ENCODE data around the gene DCUN1D2. TPM values are rescaled to one million over a fixed set of nuclear protein-coding genes. Genes with fewer than 3 reads are reported as not detected.

Gene DCUN1D2
- total and polyA plus RNA-seq, 3 donors from 2014 or later, result 16.3 to 78.5 (median 65.9) TPM

DNA sequence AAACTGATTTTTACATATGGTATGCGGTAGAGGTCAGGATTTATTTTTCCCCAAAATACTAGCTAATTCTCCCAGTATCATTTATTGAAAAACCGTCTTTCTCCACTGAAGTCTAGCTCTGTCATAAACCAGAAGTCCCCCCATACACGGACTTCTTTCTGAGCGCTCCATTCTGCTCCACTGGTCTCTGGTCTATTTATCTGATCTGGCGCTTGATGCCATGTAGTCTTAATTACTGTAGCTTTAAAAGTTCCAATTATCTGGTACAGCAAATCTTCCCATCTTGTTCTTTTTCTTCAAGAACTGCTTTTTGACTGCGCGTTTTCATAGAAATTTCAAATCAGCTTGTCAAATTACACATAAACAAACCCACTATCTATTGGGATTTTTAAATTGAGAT is 13.7 kb downstream of the DCUN1D2 start:
- Histone ChIP-seq H3K4me3 (no peak overlapping the region), H3K4me1 (no peaks in the 10 kb centered on the region), H3K36me3 (ENCODE audit: low read depth, missing control alignments) (no peaks in the 10 kb centered on the region), H3K27ac (no peak overlapping the region), H3K27me3 (no peaks in the 10 kb centered on the region), H3K9me3 (no peaks in the 10 kb centered on the region)
- WGBS, 2 donors, result 90 to 97% methylated on average over 7 of the region's 7 CpGs
- no peak for DNase-seq
- TF ChIP-seq POLR2A (IDR thresholded peaks at IDR 0.05), result no peak
- TF ChIP-seq, protein P1, sequence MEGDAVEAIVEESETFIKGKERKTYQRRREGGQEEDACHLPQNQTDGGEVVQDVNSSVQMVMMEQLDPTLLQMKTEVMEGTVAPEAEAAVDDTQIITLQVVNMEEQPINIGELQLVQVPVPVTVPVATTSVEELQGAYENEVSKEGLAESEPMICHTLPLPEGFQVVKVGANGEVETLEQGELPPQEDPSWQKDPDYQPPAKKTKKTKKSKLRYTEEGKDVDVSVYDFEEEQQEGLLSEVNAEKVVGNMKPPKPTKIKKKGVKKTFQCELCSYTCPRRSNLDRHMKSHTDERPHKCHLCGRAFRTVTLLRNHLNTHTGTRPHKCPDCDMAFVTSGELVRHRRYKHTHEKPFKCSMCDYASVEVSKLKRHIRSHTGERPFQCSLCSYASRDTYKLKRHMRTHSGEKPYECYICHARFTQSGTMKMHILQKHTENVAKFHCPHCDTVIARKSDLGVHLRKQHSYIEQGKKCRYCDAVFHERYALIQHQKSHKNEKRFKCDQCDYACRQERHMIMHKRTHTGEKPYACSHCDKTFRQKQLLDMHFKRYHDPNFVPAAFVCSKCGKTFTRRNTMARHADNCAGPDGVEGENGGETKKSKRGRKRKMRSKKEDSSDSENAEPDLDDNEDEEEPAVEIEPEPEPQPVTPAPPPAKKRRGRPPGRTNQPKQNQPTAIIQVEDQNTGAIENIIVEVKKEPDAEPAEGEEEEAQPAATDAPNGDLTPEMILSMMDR (IDR thresholded peaks at IDR 0.05), result no peak
- intact Hi-C loops (cut with DNase I; ENCODE audit: low total_unique reads), result no loop called here

DNA sequence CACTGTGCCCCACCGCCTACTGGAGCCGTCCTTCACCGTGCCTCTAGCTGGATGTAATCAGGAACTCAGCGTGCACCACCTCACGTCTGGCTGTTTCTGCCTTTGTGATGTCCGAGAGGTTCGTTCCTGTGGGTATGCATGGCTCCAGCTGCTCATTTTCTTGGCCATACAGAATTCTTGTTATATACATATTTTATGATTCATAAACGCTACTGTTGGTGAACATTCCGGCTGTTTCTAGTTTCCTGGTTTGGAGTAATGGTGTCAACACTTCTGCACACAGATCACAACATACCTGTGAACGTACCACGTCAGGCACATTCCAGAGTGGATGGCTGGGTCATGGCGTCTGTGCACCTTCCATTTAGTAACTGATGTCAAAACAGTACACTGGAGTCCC is 14.6 kb downstream of the DCUN1D2 start:
- 93 to 97% methylated on average over 12 of the region's 12 CpGs for WGBS, 2 donors
- no peak for DNase-seq

DNA sequence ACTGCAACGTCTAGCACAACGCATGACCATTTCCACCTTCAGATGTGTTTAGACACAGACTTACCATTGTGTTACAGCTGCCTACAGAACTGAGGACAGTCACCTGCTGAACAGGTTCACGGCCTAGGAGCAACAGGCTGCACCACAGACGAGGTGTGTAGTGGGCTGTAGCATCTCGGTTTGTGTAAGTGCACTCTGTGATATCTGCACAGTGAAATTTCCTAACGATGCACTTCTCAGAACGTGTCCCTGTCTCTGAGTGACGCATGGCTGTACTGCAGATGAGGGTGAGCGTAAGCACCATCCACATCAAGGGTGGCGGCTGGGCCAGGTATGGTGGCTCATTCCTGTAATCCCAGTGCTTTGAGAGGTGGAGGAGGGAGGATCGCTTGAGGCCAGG is 15.2 kb downstream of the DCUN1D2 start:
- H3K4me3 ChIP-seq, result no peak overlapping the region
- H3K36me3 ChIP-seq (ENCODE audit: low read depth, missing control alignments), result no peaks in the 10 kb centered on the region
- no peaks in the 10 kb centered on the region for H3K9me3 ChIP-seq
- no peak for DNase-seq
- intact Hi-C loops (cut with DNase I; ENCODE audit: low total_unique reads), result no loop called here
- TF ChIP-seq, protein P1 (IDR thresholded peaks at IDR 0.05), result no peak
- no peak for TF ChIP-seq POLR2A (IDR thresholded peaks at IDR 0.05)
- H3K27ac ChIP-seq, result no peak overlapping the region
- 96 to 98% methylated on average over 11 of the region's 11 CpGs for WGBS, 2 donors
- H3K4me1 ChIP-seq, result no peaks in the 10 kb centered on the region
- no peaks in the 10 kb centered on the region for H3K27me3 ChIP-seq

More for the DNA sequence above, 14.6 kb downstream of the DCUN1D2 start:
- TF ChIP-seq, protein P1 (IDR thresholded peaks at IDR 0.05), result no peak
- no peak for TF ChIP-seq POLR2A (IDR thresholded peaks at IDR 0.05)
- H3K9me3 ChIP-seq, result no peaks in the 10 kb centered on the region
- H3K4me1 ChIP-seq, result no peaks in the 10 kb centered on the region
- no peaks in the 10 kb centered on the region for H3K27me3 ChIP-seq
- intact Hi-C loops (cut with DNase I; ENCODE audit: low total_unique reads), result no loop called here
- H3K4me3 ChIP-seq, result no peak overlapping the region
- no peaks in the 10 kb centered on the region for H3K36me3 ChIP-seq (ENCODE audit: low read depth, missing control alignments)
- H3K27ac ChIP-seq, result no peak overlapping the region

DNA sequence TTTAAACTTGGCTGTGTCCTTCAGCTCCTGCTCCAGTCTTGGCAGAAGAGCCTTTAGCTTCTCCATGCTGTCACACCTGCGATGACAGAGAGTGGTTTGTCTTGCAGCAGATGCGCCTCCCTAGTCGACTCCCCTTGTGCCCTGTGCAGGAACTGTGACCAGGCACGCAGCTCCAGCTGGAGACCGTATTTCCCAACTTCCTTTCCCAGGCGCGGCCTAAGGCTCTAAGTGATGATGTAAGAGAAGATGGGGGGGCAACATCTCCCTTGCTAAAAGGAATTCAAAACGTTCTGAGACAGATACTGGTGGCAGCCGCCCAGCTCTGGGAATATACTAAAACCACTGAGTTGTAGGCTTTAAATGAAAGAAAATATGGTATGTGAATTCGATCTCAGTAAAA is 16.3 kb downstream of the DCUN1D2 start:
- no peak for TF ChIP-seq POLR2A (IDR thresholded peaks at IDR 0.05)
- TF ChIP-seq, protein P1 (IDR thresholded peaks at IDR 0.05), result no peak
- no peak for DNase-seq
- intact Hi-C loops (cut with DNase I; ENCODE audit: low total_unique reads), result no loop called here
- Histone ChIP-seq H3K27me3 (no peaks in the 10 kb centered on the region), H3K27ac (no peak overlapping the region), H3K4me3 (no peak overlapping the region), H3K4me1 (no peaks in the 10 kb centered on the region), H3K36me3 (ENCODE audit: low read depth, missing control alignments) (no peaks in the 10 kb centered on the region), H3K9me3 (no peaks in the 10 kb centered on the region)
- 85% methylated on average over 10 of the region's 10 CpGs for WGBS, 2 donors

DNA sequence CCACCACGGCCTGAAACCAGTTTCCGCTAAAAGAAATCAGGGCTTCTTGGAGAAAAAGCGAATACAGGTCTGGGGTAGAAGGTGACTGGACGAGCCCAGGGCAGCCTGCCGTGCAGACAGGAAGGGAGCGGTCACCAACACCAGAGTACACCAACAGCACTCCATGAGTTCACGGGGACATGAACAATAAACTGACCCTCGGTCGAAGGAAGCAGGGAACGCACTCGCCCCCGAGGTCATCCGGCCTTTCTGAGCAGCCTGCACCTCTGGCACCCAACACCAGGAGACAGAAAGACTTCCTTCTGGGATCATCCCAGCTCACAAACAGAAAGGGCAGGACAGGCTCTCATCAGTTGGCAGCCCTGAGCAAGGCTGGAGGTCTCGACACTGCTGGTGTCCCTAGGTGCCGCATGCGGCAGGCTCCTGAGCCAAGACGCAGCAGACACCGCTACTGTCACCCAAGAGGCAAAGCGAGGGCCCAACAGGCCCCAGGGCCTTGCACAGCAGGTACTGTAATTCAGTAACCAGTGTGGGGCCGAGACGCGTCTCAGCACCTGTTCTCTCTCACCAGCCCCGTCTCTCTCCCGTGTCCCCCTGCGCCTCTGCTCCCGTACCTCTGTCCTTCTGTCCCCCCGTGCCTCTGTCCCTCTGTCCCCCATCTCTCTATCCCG is 18.0 kb downstream of the DCUN1D2 start:
- Histone ChIP-seq H3K9me3 (no peaks in the 10 kb centered on the region), H3K27me3 (no peaks in the 10 kb centered on the region), H3K4me3 (no peak overlapping the region), H3K27ac (no peak overlapping the region), H3K36me3 (ENCODE audit: low read depth, missing control alignments) (no peaks in the 10 kb centered on the region), H3K4me1 (no peaks in the 10 kb centered on the region)
- TF ChIP-seq, protein P1 (IDR thresholded peaks at IDR 0.05), result no peak
- TF ChIP-seq POLR2A (IDR thresholded peaks at IDR 0.05), result no peak
- intact Hi-C loops (cut with DNase I; ENCODE audit: low total_unique reads), result no loop called here
- DNase-seq, result no peak
- WGBS, 2 donors, result 91 to 94% methylated on average over 22 to 28 of the region's 28 CpGs

All from testis (tissue), 3 donors.